MM.1S (cell line): Measurements from ENCODE around the gene KRTAP4-11.

Experiments
- DNase-seq: peaks from one replicate; pipeline ENCODE4 v3.0.0-alpha.2; 2015
- H2AFZ ChIP-seq: fragments of 300-600 bp; sonication (generic); 2 replicates; pipeline ENCODE4 v1.6.0; 2016; ENCODE audit warnings: antibody characterized with exemption, low read length
- H3F3A ChIP-seq: fragments of 300-600 bp; sonication (generic); 2 replicates; pipeline ENCODE4 v1.6.1; 2016; ENCODE audit warnings: mild to moderate bottlenecking, antibody characterized with exemption, low read length, moderate library complexity, mixed read lengths; ENCODE audit not compliant: insufficient read depth
- H3K27ac ChIP-seq: fragments of 300-600 bp; sonication (generic); 2 replicates; pipeline ENCODE4 v1.5.1; 2016; ENCODE audit warnings: mild to moderate bottlenecking, low read length
- H3K27me3 ChIP-seq: fragments of 300-600 bp; sonication (generic); replicated peaks from 2 replicates; pipeline ENCODE4 v1.6.0; 2016; ENCODE audit warnings: low read length; ENCODE audit not compliant: insufficient read depth
- H3K36me3 ChIP-seq: fragments of 300-600 bp; sonication (generic); replicated peaks from 2 replicates; pipeline ENCODE4 v1.6.1; 2016; ENCODE audit warnings: mild to moderate bottlenecking, low read length, mixed read lengths; ENCODE audit not compliant: insufficient read depth
- H3K4me1 ChIP-seq: fragments of 300-600 bp; sonication (generic); 2 replicates; pipeline ENCODE4 v1.6.1; 2016; ENCODE audit warnings: low read length, mixed read lengths
- H3K4me2 ChIP-seq: fragments of 300-600 bp; sonication (generic); 2 replicates; pipeline ENCODE4 v1.6.0; 2016; ENCODE audit warnings: low read depth, low read length
- H3K4me3 ChIP-seq: fragments of 300-600 bp; sonication (generic); 2 replicates; pipeline ENCODE4 v1.5.1; 2016; ENCODE audit warnings: low read length, mixed read lengths
- H3K79me2 ChIP-seq: fragments of 300-600 bp; sonication (generic); 2 replicates; pipeline ENCODE4 v1.6.1; 2016; ENCODE audit warnings: mixed run types, low read length, mixed read lengths
- H3K9ac ChIP-seq: fragments of 300-600 bp; sonication (generic); 2 replicates; pipeline ENCODE4 v1.6.1; 2016; ENCODE audit warnings: low read length, mixed read lengths
- H3K9me2 ChIP-seq: fragments of 300-600 bp; sonication (generic); replicated peaks from 2 replicates; pipeline ENCODE4 v1.6.1; 2016; ENCODE audit warnings: mild to moderate bottlenecking, low read length, mixed read lengths; ENCODE audit not compliant: insufficient read depth
- H3K9me3 ChIP-seq: fragments of 300-600 bp; sonication (generic); replicated peaks from 2 replicates; pipeline ENCODE4 v1.6.1; 2016; ENCODE audit warnings: mild to moderate bottlenecking, low read length, mixed read lengths; ENCODE audit not compliant: insufficient read depth
- H4K20me1 ChIP-seq: fragments of 300-600 bp; sonication (generic); 2 replicates; pipeline ENCODE4 v1.6.1; 2016; ENCODE audit warnings: mild to moderate bottlenecking, low read length, moderate library complexity, mixed read lengths; ENCODE audit not compliant: insufficient read depth
- EZH2 ChIP-seq: fragments of 300-600 bp; sonication (generic); optimal IDR thresholded peaks from 2 replicates; pipeline ENCODE3; 2017; ENCODE audit warnings: low read depth, mild to moderate bottlenecking, antibody characterized with exemption, low read length, mixed read lengths
- EZH2phosphoT487 ChIP-seq: fragments of 300-600 bp; sonication (generic); IDR thresholded peaks from 2 replicates; pipeline ENCODE4 v1.6.1; 2018; ENCODE audit warnings: antibody characterized with exemption, low read length
- TF ChIP-seq, protein P1 (sequence below): fragments of 300-600 bp; sonication (generic); IDR thresholded peaks from 2 replicates; pipeline ENCODE4 v1.5.1; 2016; ENCODE audit warnings: antibody characterized with exemption, low read length, mixed read lengths

KRTAP4-11 gene

DNA sequence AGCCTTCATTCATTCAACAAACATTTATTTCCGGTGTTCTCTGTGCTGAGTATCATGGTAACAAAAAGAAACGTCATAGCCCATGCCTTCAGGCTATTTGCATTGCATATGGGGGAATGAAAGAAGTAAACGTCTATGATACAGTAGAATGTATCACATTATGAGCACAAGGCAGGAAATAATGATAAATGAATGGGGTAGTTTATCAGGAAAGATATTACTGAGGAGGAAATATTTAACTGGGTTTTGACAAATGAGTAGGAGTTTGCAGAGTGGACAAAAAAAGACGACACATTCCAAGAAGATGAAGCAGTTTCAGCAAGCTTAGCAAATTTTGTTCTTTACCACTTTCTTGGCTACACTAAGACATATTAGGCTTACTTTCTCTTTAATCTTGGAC lies 35.5 kb downstream of the KRTAP4-11 start:
- Histone ChIP-seq H3K9me2 (no peaks in the 10 kb centered on the region), H3K4me3 (no peak overlapping the region), H3K79me2 (no peaks in the 10 kb centered on the region), H3K9ac (no peak overlapping the region), H3K27me3 (no peaks in the 10 kb centered on the region), H3K27ac (no peak overlapping the region), H3K4me1 (no peaks in the 10 kb centered on the region), H3K36me3 (no peaks in the 10 kb centered on the region), H4K20me1 (no peaks in the 10 kb centered on the region), H3F3A (no peaks in the 10 kb centered on the region), H3K4me2 (no peak overlapping the region), H2AFZ (no peak overlapping the region), H3K9me3 (no peaks in the 10 kb centered on the region)
- no peak for DNase-seq
- TF ChIP-seq, protein P1, sequence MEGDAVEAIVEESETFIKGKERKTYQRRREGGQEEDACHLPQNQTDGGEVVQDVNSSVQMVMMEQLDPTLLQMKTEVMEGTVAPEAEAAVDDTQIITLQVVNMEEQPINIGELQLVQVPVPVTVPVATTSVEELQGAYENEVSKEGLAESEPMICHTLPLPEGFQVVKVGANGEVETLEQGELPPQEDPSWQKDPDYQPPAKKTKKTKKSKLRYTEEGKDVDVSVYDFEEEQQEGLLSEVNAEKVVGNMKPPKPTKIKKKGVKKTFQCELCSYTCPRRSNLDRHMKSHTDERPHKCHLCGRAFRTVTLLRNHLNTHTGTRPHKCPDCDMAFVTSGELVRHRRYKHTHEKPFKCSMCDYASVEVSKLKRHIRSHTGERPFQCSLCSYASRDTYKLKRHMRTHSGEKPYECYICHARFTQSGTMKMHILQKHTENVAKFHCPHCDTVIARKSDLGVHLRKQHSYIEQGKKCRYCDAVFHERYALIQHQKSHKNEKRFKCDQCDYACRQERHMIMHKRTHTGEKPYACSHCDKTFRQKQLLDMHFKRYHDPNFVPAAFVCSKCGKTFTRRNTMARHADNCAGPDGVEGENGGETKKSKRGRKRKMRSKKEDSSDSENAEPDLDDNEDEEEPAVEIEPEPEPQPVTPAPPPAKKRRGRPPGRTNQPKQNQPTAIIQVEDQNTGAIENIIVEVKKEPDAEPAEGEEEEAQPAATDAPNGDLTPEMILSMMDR: no peak
- no peak for TF ChIP-seq EZH2phosphoT487
- TF ChIP-seq EZH2: no peak

DNA sequence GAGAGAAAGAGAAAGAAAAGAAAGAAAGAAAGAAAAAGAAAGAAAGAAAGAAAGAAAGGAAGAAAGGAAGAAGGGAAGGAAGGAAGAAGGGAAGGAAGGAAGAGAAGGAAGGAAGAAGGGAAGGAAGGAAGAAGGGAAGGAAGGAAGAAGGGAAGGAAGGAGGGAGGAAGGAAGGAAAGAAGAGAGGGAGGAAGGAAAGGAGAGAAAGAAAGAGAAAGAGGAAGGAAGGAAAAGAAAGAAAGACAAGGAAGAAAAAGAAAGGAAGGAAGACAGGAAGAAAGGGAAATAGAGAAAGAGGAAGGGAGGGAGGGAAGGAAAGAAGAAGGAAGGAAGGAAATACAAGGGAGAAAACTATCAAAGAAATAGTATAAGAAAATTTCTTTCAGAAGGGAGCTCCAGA lies 41.4 kb downstream of the KRTAP4-11 start:
- Histone ChIP-seq H2AFZ (no peak overlapping the region), H3K36me3 (no peaks in the 10 kb centered on the region)

DNA sequence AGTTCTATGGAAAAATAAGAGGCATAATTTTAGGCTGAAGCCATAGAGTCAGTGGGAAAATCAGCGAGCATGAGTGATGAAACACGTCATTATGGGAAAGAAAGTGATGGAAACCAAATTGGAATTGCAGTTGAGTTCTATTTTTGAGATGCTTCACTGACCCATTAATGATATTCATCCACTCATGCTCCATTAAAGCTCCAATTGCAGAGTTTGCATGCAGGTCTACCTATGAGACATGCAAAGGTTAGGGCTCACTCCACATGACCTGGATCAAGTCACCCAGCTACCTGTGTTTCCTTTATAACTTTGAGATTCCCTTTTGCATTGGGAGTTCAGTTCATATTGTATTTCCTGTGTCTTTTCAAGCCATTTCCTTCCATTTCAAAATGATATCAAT lies 44.5 kb downstream of the KRTAP4-11 start:
- Histone ChIP-seq H3K36me3 (no peaks in the 10 kb centered on the region), H3K9me3 (no peaks in the 10 kb centered on the region)

More for the DNA sequence above, 41.4 kb downstream of the KRTAP4-11 start:
- Histone ChIP-seq H3K79me2 (no peaks in the 10 kb centered on the region), H3K4me2 (no peak overlapping the region), H4K20me1 (no peaks in the 10 kb centered on the region), H3K4me3 (no peak overlapping the region), H3K4me1 (no peaks in the 10 kb centered on the region), H3K9me3 (no peaks in the 10 kb centered on the region), H3K27ac (no peak overlapping the region), H3K9ac (no peak overlapping the region), H3K27me3 (no peaks in the 10 kb centered on the region), H3F3A (no peaks in the 10 kb centered on the region), H3K9me2 (no peaks in the 10 kb centered on the region)
- DNase-seq: no peak
- TF ChIP-seq, protein P1: no peak
- TF ChIP-seq EZH2: no peak
- no peak for TF ChIP-seq EZH2phosphoT487

More for the DNA sequence above, 44.5 kb downstream of the KRTAP4-11 start:
- no peak overlapping the region for H2AFZ ChIP-seq
- DNase-seq: no peak
- no peak overlapping the region for H3K4me2 ChIP-seq
- TF ChIP-seq EZH2phosphoT487: no peak
- TF ChIP-seq, protein P1: no peak
- TF ChIP-seq EZH2: no peak
- no peaks in the 10 kb centered on the region for H3K9me2 ChIP-seq
- H3K79me2 ChIP-seq: no peaks in the 10 kb centered on the region
- H4K20me1 ChIP-seq: no peaks in the 10 kb centered on the region
- no peak overlapping the region for H3K4me3 ChIP-seq
- no peak overlapping the region for H3K9ac ChIP-seq
- H3F3A ChIP-seq: no peaks in the 10 kb centered on the region
- H3K27ac ChIP-seq: no peak overlapping the region
- no peaks in the 10 kb centered on the region for H3K4me1 ChIP-seq
- H3K27me3 ChIP-seq: no peaks in the 10 kb centered on the region
